Measurements from ENCODE around the gene NPPC. TPM values are rescaled to one million over a fixed set of nuclear protein-coding genes. Genes with fewer than 3 reads are reported as not detected.
"Not testable (repeated sequence)": the region's sequence is repeated elsewhere in the genome, so short reads cannot be mapped to it uniquely, and the experiment has no call there.

NPPC gene
- total RNA-seq, 3 donors from 2014 or later (not counting 1 experiment from before 2014, with no cell fraction given) = not detected

GRCh38 chr2:231883468-231883881 is 42.7 kb downstream of the NPPC start:
- Histone ChIP-seq H3K36me3 (ENCODE audit: control insufficient read depth, insufficient read depth, low read length) (no peaks in the 10 kb centered on the region), H3K27ac (ENCODE audit: low read length) (no peak overlapping the region), H3K27me3 (ENCODE audit: control insufficient read depth, insufficient read depth, low read length) (no peaks in the 10 kb centered on the region), H3K9me3 (ENCODE audit: control insufficient read depth, insufficient read depth, low read length) (peaks cover 4% of the 10 kb centered on the region), H3K4me1 (ENCODE audit: control insufficient read depth, insufficient read depth, low read length) (no peaks in the 10 kb centered on the region), H3K4me3 (ENCODE audit: low read length) (no peak overlapping the region)
- H3K27me3 Mint-ChIP-seq (ENCODE audit: low read depth in 2 of 2) = peaks cover 21 to 39% of the 10 kb centered on the region in 2 donors
- H3K36me3 Mint-ChIP-seq = no peaks in the 10 kb centered on the region
- DNase-seq (no peak), ATAC-seq (no peak)
- no peak for TF ChIP-seq CTCF (IDR thresholded peaks at IDR 0.05)
- H3K9me3 Mint-ChIP-seq = no peaks in the 10 kb centered on the region
- H3K4me3 Mint-ChIP-seq = no peak overlapping the region
- no peaks in the 10 kb centered on the region for H3K4me1 Mint-ChIP-seq
- intact Hi-C loops (cut with micrococcal nuclease) = no loop called here
- H3K27ac Mint-ChIP-seq = no peak overlapping the region
- WGBS (ENCODE audit: insufficient coverage) = 9% methylated on average over 4 of the region's 5 CpGs

- Mint-ChIP-seq H3K27ac (no peak overlapping the region), H3K9me3 (no peaks in the 10 kb centered on the region), H3K4me3 (no peak overlapping the region), H3K27me3 (ENCODE audit: low read depth in 2 of 2) (peaks cover 16 to 39% of the 10 kb centered on the region in 2 donors), H3K4me1 (no peaks in the 10 kb centered on the region), H3K36me3 (no peaks in the 10 kb centered on the region)
- WGBS (ENCODE audit: insufficient coverage) = 88% methylated on average over 2 of the region's 7 CpGs
- no peaks in the 10 kb centered on the region for H3K27me3 ChIP-seq (ENCODE audit: control insufficient read depth, insufficient read depth, low read length)
- TF ChIP-seq CTCF (IDR thresholded peaks at IDR 0.05) = no peak
- ATAC-seq = no peak
- no peak overlapping the region for H3K4me3 ChIP-seq (ENCODE audit: low read length)
- peaks cover 4% of the 10 kb centered on the region for H3K9me3 ChIP-seq (ENCODE audit: control insufficient read depth, insufficient read depth, low read length)
- no peaks in the 10 kb centered on the region for H3K4me1 ChIP-seq (ENCODE audit: control insufficient read depth, insufficient read depth, low read length)
- no peak overlapping the region for H3K27ac ChIP-seq (ENCODE audit: low read length)
- no peak for DNase-seq
- no peaks in the 10 kb centered on the region for H3K36me3 ChIP-seq (ENCODE audit: control insufficient read depth, insufficient read depth, low read length)
- intact Hi-C loops (cut with micrococcal nuclease) = no loop called here
Measured at GRCh38 chr2:231882646-231883045, 43.5 kb downstream of the NPPC start.

- ATAC-seq; H3K36me3 ChIP-seq (ENCODE audit: control insufficient read depth, insufficient read depth, low read length); H3K4me3 ChIP-seq (ENCODE audit: low read length); H3K27me3 ChIP-seq (ENCODE audit: control insufficient read depth, insufficient read depth, low read length); H3K27ac Mint-ChIP-seq; H3K9me3 ChIP-seq (ENCODE audit: control insufficient read depth, insufficient read depth, low read length); H3K27ac ChIP-seq (ENCODE audit: low read length); H3K4me1 Mint-ChIP-seq; H3K9me3 Mint-ChIP-seq; H3K36me3 Mint-ChIP-seq; intact Hi-C loops (cut with micrococcal nuclease); H3K4me3 Mint-ChIP-seq; H3K4me1 ChIP-seq (ENCODE audit: control insufficient read depth, insufficient read depth, low read length); DNase-seq: not testable (repeated sequence)
- H3K27me3 Mint-ChIP-seq (ENCODE audit: low read depth in 2 of 2) = peaks cover 13 to 31% of the 10 kb centered on the region in 2 donors
- WGBS (ENCODE audit: insufficient coverage) = 98% methylated on average over 3 of the region's 4 CpGs
Measured at GRCh38 chr2:231880371-231880770, 45.8 kb downstream of the NPPC start.

- Mint-ChIP-seq H3K4me1 (no peaks in the 10 kb centered on the region), H3K27me3 (ENCODE audit: low read depth in 2 of 2) (peaks cover 13 to 29% of the 10 kb centered on the region in 2 donors), H3K36me3 (no peaks in the 10 kb centered on the region), H3K27ac (no peak overlapping the region), H3K9me3 (no peaks in the 10 kb centered on the region), H3K4me3 (no peak overlapping the region)
- no peaks in the 10 kb centered on the region for H3K27me3 ChIP-seq (ENCODE audit: control insufficient read depth, insufficient read depth, low read length)
- H3K4me3 ChIP-seq (ENCODE audit: low read length) = no peak overlapping the region
- no peak for TF ChIP-seq CTCF (IDR thresholded peaks at IDR 0.05)
- H3K4me1 ChIP-seq (ENCODE audit: control insufficient read depth, insufficient read depth, low read length) = no peaks in the 10 kb centered on the region
- DNase-seq = no peak
- ATAC-seq = no peak
- H3K36me3 ChIP-seq (ENCODE audit: control insufficient read depth, insufficient read depth, low read length) = no peaks in the 10 kb centered on the region
- WGBS (ENCODE audit: insufficient coverage) = 90% methylated on average over 7 of the region's 7 CpGs
- H3K27ac ChIP-seq (ENCODE audit: low read length) = no peak overlapping the region
- intact Hi-C loops (cut with micrococcal nuclease) = no loop called here
- H3K9me3 ChIP-seq (ENCODE audit: control insufficient read depth, insufficient read depth, low read length) = no peaks in the 10 kb centered on the region
Measured at GRCh38 chr2:231879216-231879615, 47.0 kb downstream of the NPPC start.
